SJCRH30 (cell line): Measurements from ENCODE around the gene MLLT1. TPM values are rescaled to one million over a fixed set of nuclear protein-coding genes. Genes with fewer than 3 reads are reported as not detected.
A peak's percentile ranks its signal among the peaks of the same experiment; 100 is the strongest.
"Not testable (repeated sequence)": the region's sequence is repeated elsewhere in the genome, so short reads cannot be mapped to it uniquely, and the experiment has no call there.

Source experiments
- DNase-seq, 2 experiments: peaks; one replicate each; pipeline ENCODE4 v3.0.0-alpha.2; 2015 to 2020
- H3K27ac ChIP-seq: fragments of 250-450 bp; sonication (Bioruptor Pico); 2 replicates; pipeline ENCODE4 v1.5.1; 2020; ENCODE audit warnings: mild to moderate bottlenecking, moderate library complexity
- H3K27me3 ChIP-seq: fragments of 250-450 bp; sonication (Bioruptor Pico); 2 replicates; pipeline ENCODE4 v1.5.1; 2020; ENCODE audit warnings: mild to moderate bottlenecking, moderate library complexity
- H3K36me3 ChIP-seq: fragments of 250-450 bp; sonication (Bioruptor Pico); 2 replicates; pipeline ENCODE4 v1.5.1; 2020; ENCODE audit warnings: mild to moderate bottlenecking, moderate library complexity
- H3K4me1 ChIP-seq: fragments of 250-450 bp; sonication (Bioruptor Pico); 2 replicates; pipeline ENCODE4 v1.5.1; 2020; ENCODE audit warnings: mild to moderate bottlenecking, moderate library complexity
- H3K4me3 ChIP-seq: fragments of 250-450 bp; sonication (Bioruptor Pico); 2 replicates; pipeline ENCODE4 v1.5.1; 2020; ENCODE audit warnings: mild to moderate bottlenecking, moderate library complexity
- H3K9me3 ChIP-seq: fragments of 250-450 bp; sonication (Bioruptor Pico); replicated peaks from 2 replicates; pipeline ENCODE4 v1.5.1; 2020; ENCODE audit warnings: mild to moderate bottlenecking, moderate library complexity
- total RNA-seq: library from RNA; depleted of rRNA; stranded (reverse); fragments of >200 nt; shearing (Covaris generic); gene quantifications from 2 replicates; pipeline ENCODE4 v1.2.3, GENCODE V29; 2014; rRNA removed

The MLLT1 gene, protein sequence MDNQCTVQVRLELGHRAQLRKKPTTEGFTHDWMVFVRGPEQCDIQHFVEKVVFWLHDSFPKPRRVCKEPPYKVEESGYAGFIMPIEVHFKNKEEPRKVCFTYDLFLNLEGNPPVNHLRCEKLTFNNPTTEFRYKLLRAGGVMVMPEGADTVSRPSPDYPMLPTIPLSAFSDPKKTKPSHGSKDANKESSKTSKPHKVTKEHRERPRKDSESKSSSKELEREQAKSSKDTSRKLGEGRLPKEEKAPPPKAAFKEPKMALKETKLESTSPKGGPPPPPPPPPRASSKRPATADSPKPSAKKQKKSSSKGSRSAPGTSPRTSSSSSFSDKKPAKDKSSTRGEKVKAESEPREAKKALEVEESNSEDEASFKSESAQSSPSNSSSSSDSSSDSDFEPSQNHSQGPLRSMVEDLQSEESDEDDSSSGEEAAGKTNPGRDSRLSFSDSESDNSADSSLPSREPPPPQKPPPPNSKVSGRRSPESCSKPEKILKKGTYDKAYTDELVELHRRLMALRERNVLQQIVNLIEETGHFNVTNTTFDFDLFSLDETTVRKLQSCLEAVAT
- 23.3 and 23.8 TPM in 2 replicates for total RNA-seq

DNA sequence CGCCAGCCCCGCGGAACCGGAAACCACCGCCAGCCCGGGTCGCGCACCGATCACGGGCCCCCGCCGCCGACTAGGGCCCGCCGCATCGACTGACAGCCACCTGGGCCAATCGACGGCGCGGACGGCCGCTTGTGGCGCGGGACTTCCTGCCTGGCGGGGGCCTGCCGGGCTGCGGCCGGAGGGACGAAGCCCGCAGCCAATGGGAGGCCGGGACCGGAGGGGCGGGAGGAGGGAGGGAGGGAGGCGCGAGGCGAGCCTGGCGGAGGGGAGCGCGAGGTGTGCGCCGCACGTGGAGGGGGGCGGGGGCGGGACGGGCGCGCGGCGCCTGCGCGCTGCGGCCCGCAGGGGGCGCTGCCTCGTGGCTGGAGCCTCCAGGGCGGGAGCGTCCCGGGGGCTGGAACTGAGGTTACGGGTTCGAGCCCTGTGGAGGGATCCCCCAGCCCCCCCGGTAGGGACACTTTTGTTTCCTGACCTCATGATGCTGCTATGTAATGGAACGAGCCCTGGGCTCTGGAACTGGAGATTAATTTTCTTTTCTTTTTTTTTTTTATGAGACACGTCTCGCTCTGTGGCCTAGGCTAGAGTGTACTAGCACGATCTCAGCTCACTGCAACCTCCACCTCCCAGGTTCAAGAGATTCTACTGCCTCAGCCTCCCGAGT is at the start of gene MLLT1:
TSS of gene MLLT1 (minus strand) at position 45 of the 661 bp plus-strand sequence. CDS start 191 bp downstream, outside the sequence.
- peak; percentile 95 to 96 for DNase-seq
- Histone ChIP-seq H3K9me3 (no peaks in the 10 kb centered on the region; the same call in 1 of the 2 replicates), H3K27ac (peak within 1 kb of the TSS; percentile 22; the same call in 1 of the 2 replicates), H3K27me3 (no peaks in the 10 kb centered on the region), H3K4me1 (peaks cover 2% of the 10 kb centered on the region; the same call in 1 of the 2 replicates), H3K36me3 (no peaks in the 10 kb centered on the region), H3K4me3 (peak within 1 kb of the TSS; percentile 80)

DNA sequence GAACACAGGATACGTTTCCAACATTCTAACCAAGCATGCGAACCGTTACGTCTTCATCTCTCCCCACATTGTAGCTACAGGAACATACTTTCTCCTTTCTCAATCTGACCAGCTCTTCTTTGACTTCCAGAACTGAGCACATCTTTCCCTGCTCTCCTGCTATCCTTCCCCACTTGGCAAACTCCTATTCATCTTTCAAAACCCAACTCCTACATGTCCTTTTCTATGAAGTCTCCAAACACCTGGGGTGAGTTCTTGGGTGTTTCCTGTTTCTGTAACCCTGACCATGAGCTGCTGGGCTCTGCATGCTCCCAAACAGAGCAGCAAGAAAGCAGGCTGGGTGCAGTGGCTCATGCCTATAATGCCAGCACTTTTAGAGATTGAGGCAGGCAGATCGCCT is 47.0 kb upstream of the MLLT1 start:
- Histone ChIP-seq H3K9me3 (no peaks in the 10 kb centered on the region), H3K4me3 (no peak overlapping the region), H3K27ac (no peak overlapping the region), H3K27me3 (no peaks in the 10 kb centered on the region), H3K4me1 (no peaks in the 10 kb centered on the region), H3K36me3 (no peaks in the 10 kb centered on the region)
- DNase-seq: no peak

DNA sequence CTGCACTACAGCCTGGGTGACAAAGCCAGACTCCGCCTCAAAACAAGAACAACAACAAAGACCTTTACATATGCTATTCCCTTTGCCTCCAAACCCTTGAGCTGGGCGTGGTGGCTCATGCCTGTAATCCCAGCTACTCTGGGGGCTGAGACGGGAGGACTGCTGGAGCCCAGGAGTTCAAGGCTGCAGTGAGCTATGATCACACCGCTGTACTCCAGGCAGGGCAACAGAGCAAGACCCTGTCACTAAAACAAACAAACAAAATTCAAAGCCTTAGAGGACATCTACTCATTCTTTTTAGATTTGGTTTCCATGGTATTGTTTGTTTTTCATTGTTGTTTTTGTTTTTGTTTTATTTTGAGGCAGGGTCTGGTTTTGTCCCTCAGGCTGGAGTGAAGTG is 45.8 kb upstream of the MLLT1 start:
- H3K27ac ChIP-seq: no peak overlapping the region
- H3K9me3 ChIP-seq: no peaks in the 10 kb centered on the region
- DNase-seq: no peak
- H3K36me3 ChIP-seq: no peaks in the 10 kb centered on the region
- no peaks in the 10 kb centered on the region for H3K4me1 ChIP-seq
- no peaks in the 10 kb centered on the region for H3K27me3 ChIP-seq
- H3K4me3 ChIP-seq: no peak overlapping the region

DNA sequence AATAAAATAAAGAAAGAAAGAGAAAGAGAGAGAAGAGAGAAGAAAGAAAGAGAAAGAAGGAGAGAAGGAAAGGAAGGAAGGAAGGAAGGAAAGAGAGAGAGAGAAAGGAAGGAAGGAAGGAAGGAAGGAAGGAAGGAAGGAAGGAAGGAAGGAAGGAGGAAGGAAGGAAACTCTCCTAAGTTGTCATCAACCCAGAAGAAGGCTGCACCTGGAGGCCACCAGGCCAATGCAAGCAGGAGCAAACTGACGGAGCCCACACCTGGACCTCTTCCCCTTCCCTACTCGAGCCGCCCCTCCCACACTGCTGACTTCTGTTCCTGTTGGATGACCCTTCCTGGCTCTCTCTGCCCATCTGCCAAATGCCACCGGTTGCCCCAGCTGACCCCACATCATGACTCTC is 45.0 kb upstream of the MLLT1 start:
- no peaks in the 10 kb centered on the region for H3K9me3 ChIP-seq
- no peaks in the 10 kb centered on the region for H3K27me3 ChIP-seq
- H3K4me1 ChIP-seq: no peaks in the 10 kb centered on the region
- H3K27ac ChIP-seq: no peak overlapping the region
- DNase-seq: no peak
- no peaks in the 10 kb centered on the region for H3K36me3 ChIP-seq
- no peak overlapping the region for H3K4me3 ChIP-seq

DNA sequence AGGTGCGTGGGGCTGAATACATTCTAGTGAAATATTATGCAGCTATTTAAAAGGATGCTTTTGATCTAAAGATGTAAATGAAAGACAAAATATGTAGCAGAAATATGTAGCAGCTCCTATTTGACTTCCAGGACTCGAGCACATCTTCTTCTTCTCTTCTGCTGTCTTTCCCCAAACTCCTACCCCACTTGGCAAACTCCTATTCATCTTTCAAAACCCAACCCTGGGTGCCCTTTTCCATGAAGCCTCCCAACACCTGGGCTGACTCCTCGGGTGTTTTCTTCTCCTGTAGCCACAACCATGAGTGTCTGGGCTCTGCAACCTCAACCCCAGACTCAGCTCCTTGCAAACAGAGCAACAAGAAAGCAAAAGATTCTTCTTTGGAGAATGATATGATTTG is 42.5 kb upstream of the MLLT1 start:
- no peaks in the 10 kb centered on the region for H3K36me3 ChIP-seq
- DNase-seq: no peak
- H3K27me3 ChIP-seq: no peaks in the 10 kb centered on the region
- H3K4me1 ChIP-seq: no peaks in the 10 kb centered on the region
- no peak overlapping the region for H3K27ac ChIP-seq
- no peak overlapping the region for H3K4me3 ChIP-seq
- H3K9me3 ChIP-seq: no peaks in the 10 kb centered on the region

DNA sequence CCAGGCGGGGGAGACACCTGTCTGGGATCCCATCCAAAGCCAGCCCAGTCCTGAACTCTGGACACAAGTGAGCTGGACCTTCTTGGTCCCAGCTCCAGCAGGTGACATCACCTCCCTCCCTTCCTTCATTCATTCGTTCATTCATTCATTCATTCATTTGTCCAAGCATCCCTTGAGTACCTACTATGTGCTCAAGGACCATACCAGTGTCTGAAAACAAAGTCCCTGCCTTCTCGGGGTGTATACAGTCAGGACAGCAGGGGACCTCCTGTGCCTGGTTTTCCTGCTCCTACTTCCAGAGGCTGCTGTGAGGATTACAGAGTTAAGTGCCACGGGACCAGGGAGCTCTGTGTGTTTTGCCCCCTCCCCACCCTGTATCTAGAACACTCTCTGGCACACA is 39.6 kb upstream of the MLLT1 start:
- H3K9me3 ChIP-seq: no peaks in the 10 kb centered on the region
- no peaks in the 10 kb centered on the region for H3K4me1 ChIP-seq
- no peaks in the 10 kb centered on the region for H3K27me3 ChIP-seq

DNA sequence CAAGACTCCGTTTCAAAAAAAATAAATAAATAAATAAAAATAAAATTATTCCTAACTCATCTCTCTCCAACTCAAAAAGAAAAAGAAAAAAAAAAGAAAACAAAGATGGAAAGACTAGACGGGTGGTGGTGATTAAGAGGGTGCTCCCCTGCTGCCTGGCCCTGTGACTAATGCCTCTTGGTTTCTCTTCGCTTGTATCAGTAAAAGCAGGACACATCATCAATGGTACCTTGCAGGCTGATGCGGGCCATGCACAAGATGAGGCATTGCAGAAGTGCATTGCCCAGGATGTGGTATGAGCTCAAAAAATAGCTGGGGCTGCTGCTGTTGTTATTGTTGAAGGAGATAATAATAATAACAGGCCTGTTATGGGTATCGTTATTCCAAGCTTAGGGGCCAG is 39.0 kb upstream of the MLLT1 start:
- Histone ChIP-seq H3K27me3 (no peaks in the 10 kb centered on the region), H3K9me3 (no peaks in the 10 kb centered on the region), H3K4me1 (no peaks in the 10 kb centered on the region), H3K36me3 (no peaks in the 10 kb centered on the region), H3K4me3 (no peak overlapping the region), H3K27ac (no peak overlapping the region)
- no peak for DNase-seq

More for the DNA sequence above, 39.6 kb upstream of the MLLT1 start:
- Histone ChIP-seq H3K27ac (no peak overlapping the region), H3K36me3 (no peaks in the 10 kb centered on the region), H3K4me3 (no peak overlapping the region)
- no peak for DNase-seq

DNA sequence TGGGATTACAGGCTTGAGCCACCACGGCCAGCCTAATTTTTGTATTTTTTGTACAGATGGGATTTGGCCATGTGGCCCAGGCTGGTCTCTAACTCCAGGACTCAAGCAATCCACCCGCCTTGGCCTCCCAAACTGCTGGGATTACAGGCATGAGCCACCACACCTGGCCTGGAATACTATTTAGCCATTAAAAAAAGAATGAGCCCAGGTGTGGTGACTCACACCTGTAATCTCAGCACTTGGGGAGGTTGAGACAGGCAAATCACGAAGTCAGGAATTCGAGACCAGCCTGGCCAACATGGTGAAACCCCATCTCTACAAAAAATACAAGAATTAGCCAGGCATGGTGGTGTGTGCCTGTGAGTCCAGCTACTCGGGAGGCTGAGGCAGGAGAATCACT is 35.9 kb upstream of the MLLT1 start:
- H3K4me3 ChIP-seq, H3K27me3 ChIP-seq, H3K4me1 ChIP-seq, DNase-seq, H3K9me3 ChIP-seq, H3K27ac ChIP-seq, H3K36me3 ChIP-seq: not testable (repeated sequence)

DNA sequence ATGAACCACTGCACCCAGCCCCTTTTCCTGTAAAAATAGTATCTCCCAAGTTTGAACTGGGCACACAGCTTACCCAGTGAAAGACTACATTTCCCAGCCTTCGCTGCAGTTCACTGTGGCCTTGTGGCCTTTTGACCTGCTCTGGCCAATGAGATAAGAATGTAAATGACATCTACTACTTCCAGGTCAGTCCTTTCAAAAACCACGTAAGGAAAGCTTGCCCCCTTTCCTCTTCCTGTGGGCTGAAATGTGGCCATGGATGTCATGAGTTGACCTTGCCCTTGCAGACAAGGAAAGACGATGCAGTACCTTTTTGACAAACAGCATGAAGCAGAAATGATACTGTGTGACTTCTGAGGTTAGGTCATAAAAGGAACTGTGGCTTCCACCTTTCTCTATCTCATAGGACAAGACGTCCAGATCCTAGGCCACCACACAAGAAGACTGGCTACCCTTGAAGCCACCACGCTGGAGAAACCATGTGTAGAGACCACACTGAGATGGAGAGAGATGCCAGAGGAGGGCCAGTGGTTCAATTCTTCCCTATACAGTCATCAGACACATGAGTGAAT is 33.7 kb upstream of the MLLT1 start:
- H3K27ac ChIP-seq: no peak overlapping the region
- H3K4me3 ChIP-seq: no peak overlapping the region

DNA sequence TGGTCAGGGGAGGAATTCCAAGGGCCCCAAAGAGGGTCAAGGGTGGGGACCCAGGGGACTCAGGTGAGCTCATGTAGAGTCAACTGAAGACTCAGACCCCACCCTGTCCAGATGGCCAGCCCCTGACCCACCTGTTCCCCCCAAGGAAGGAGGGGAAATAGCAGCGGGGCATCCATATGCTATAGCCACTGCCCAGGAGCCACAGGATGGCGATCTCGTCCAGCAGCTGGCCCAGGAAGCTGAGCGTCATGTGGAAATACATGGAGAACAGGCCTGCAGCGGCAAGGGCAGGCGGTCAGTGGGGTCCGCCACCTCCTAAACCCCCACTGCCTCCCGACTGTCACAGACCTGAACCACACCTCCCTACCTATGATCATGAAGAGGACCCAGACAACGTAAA is 32.2 kb upstream of the MLLT1 start:
- Histone ChIP-seq H3K36me3 (no peaks in the 10 kb centered on the region), H3K9me3 (no peaks in the 10 kb centered on the region), H3K4me3 (no peak overlapping the region), H3K4me1 (no peaks in the 10 kb centered on the region), H3K27ac (no peak overlapping the region), H3K27me3 (no peaks in the 10 kb centered on the region)
- DNase-seq: peak in 1 of 2 experiments; percentile 18

More for the DNA sequence above, 33.7 kb upstream of the MLLT1 start:
- DNase-seq: no peak
- no peaks in the 10 kb centered on the region for H3K4me1 ChIP-seq
- H3K9me3 ChIP-seq: no peaks in the 10 kb centered on the region
- H3K27me3 ChIP-seq: no peaks in the 10 kb centered on the region
- no peaks in the 10 kb centered on the region for H3K36me3 ChIP-seq

DNA sequence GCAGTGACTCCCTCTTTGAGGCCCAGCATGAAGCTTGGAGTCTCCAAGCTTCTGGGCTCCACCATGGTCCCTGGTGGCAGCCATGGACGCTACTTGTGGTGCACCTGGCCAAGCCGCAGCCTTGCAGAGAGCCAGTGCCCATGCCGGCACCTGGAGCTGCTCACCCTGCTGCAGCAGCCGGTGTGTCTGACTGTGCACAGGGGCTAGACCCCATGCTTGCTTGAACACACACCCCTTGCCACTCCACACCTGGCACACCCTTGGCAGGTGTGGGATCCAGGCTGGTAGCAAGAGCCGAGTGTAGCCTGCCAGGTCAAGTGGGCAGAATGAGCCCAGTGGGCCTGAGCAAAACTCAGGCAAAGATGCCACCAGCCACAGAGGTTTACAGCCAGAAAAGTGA is 18.6 kb upstream of the MLLT1 start:
- Histone ChIP-seq H3K4me3 (no peak overlapping the region), H3K27me3 (no peaks in the 10 kb centered on the region), H3K9me3 (no peaks in the 10 kb centered on the region), H3K27ac (no peak overlapping the region), H3K4me1 (no peaks in the 10 kb centered on the region), H3K36me3 (no peaks in the 10 kb centered on the region)
- DNase-seq: no peak

DNA sequence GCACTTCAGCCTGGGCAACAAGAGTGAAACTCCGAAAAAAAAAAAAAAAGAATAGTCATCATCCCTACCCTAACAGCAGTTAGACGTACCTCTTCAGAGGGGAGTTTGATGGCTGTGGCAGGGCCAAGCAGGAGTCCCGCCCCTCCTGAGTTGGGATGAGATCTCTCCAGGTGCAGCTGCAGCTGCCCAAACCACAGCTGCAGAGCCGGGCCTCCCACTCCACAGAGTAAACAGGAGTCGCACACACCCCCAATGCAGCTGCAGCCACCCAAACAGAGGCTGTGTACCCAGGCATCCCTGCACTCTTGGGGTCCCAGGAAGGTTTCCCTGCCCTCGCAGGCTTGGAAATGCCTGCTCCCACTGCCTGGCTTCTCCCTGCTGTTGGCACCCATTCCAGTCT is 17.4 kb upstream of the MLLT1 start:
- Histone ChIP-seq H3K4me1 (no peaks in the 10 kb centered on the region), H3K27me3 (no peaks in the 10 kb centered on the region), H3K4me3 (no peak overlapping the region), H3K27ac (no peak overlapping the region), H3K9me3 (no peaks in the 10 kb centered on the region; the same call in 1 of the 2 replicates), H3K36me3 (no peaks in the 10 kb centered on the region)
- peak in 1 of 2 experiments; percentile 16 for DNase-seq

DNA sequence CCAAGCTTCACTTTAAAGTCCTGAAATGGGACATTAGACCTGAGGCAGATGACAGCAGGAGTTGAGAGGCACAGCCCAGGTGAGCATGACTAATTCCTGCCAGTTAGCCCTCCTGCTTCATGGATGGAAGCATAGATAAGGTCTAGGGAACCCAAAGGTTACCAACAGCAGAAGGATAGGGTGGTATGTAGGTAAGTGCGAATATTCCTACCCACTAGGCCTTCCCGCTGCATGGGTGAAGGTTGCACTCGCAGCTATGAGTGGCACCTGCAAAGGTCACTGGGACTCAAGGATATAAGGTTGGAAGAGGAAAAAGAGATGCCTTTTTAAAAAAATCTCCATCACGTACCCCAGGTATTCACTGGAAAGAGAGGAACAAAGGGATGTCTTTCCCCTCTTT is 12.2 kb upstream of the MLLT1 start:
- no peak for DNase-seq
- Histone ChIP-seq H3K4me3 (no peak overlapping the region), H3K9me3 (no peaks in the 10 kb centered on the region; the same call in none of the 2 replicates), H3K27ac (no peak overlapping the region), H3K4me1 (no peaks in the 10 kb centered on the region), H3K36me3 (no peaks in the 10 kb centered on the region), H3K27me3 (no peaks in the 10 kb centered on the region)

DNA sequence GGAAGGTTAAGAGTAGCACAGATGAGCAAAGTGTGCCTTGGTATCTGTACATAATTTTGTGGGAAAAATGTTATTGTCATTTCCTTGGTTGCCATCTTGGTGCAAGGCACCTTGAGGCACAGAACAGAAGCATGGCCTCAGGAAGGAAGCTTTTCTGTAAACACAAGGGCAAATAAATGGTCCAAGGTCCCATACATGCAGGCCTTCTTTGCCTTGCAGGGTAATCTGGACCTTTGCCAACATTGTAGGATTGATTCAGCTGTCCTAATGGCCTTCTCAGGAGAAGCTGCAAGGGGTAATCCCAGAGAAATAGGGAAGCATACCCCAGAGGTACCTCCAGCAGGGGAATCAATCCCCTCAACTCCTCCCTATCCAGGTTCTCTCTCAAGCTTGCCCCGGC is 9.0 kb upstream of the MLLT1 start:
- Histone ChIP-seq H3K9me3 (no peaks in the 10 kb centered on the region; the same call in none of the 2 replicates), H3K4me3 (no peak overlapping the region), H3K4me1 (no peaks in the 10 kb centered on the region)

More for the DNA sequence above, 9.0 kb upstream of the MLLT1 start:
- no peak overlapping the region for H3K27ac ChIP-seq
- no peaks in the 10 kb centered on the region for H3K27me3 ChIP-seq
- DNase-seq: no peak
- no peaks in the 10 kb centered on the region for H3K36me3 ChIP-seq
